Hematopoietic multipotent progenitor cell (in vitro differentiated cells): ENCODE data around the gene ACSS2. TPM values are rescaled to one million over a fixed set of nuclear protein-coding genes. Genes with fewer than 3 reads are reported as not detected.

Experiments
- DNase-seq, 3 donors: peaks; one replicate each; pipeline ENCODE4 v3.0.0-alpha.2; 2011 to 2015; ENCODE audit warnings: low read depth in 2 of 3, low spot score in 2 of 3
- total RNA-seq: library from RNA; depleted of rRNA; stranded (reverse); fragments of >200 nt; gene quantifications from one replicate; pipeline ENCODE4 v1.2.3, GENCODE V29; 2012

ACSS2 gene
- total RNA-seq, 1 donor = 50.1 TPM

DNA sequence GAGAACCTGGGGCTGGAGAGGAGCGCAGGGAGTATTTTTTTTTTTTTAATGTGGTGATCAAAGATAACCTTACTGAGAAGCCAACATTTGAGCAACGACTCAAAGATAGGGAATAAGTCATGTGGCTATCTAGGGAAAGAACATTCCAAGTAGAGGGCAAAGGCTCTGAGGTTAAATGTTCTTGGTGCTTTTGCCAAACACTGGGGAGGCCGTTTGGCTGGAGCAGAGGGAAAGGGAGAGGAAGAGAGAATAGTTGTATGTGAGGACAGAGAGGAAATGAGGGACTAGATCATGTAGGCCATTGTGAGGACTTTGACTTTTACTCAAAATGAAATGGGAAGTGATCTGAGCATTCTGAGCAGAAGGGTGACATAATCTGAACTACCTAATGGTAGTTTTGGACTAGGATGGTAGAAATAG is 27.8 kb downstream of the ACSS2 start:
- no peak for DNase-seq

DNA sequence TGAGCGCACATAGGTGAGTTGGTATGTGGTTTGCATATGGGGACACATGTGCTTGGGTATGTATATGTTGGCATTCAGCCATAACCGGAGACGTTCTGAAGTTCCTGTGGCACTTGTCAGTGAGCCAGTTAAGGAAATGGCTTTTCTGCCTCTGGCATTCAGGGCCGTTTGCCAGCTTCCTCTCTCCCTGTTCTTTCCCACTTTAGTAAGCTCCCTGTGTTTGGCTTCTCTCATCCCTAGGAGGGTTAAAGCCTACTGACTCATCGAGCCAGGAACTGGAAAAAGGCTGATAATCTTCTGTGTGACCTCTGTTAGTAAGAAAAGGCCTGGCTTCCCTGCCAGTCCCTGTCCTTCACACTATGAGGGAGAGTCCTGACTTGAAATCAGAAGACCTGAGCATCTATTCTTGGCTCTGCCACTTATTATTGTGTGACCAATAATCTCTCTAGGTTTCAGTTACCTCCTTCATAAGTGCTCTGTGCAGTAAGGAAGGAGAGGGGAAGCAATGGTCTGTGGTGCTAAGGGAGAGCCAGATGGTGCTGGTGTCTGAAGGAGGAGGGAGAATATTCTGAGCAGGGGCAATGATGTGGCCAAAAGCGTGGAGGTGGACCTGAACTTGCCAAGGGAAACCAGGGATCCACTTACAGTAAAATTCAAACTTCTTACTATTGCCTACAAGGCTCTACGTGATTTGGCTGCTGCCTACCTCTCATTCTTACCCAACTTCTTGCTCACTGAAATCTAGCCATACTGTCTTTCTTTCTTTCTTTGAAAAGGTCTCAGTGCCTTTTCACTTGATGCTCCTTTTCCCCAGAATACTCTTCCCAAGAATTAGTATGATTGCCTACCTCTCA is 31.4 kb downstream of the ACSS2 start:
- DNase-seq = peak in 2 of 3 donors; percentile 10 to 41

DNA sequence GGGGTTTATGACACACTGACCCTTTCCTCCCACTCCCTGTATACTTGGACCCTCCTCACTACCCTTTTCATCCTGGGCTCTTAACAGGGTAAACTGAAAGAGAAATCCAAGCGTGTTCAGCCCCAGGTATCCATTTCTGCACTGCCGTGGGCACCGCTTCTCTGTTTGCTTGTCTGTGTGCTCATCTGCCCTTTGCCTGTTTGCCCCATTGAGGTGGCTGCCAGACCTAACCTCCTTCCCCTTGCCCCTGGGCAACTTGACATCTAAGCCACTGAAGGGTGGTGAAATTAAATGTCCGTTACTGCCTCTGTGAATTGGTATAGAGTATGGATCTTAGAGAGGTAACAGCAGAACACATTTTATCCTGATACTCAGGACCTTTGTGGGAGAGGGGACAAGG is 38.7 kb downstream of the ACSS2 start:
- DNase-seq = no peak

DNA sequence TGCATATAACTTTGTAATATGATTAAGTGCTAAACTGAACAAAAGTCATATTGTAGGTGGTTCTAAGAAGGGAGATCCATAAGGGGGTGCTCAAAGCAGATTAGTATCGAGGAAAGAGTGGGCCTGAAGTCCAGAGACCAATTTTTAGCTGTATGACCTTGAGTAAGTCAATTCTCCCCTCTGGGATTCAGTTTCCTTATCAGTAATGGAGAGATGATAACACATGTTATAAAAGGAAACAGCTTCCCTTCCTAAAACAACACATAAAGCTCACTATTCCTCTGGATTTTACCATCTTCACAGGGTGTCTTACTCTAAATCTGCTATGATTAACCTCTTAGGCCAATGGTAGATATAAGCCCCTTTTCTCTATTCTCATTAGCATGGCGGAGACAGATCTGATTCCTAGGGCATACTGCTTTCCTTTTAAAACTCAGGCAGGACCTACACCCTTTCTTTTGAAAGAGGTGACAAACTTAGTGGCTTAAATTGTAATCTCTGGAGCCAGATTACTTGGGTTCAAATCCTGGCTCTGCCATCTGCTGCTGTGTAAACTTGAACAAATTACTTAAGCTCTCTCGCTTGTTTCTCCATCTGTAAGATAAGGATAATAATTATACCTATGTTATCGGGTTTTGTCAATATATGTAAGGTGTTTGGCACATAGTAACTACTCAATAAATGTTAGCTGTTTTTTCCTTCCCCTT is 39.5 kb downstream of the ACSS2 start:
- DNase-seq = no peak

- no peak for DNase-seq
These were observed 40.5 kb downstream of the ACSS2 start for GRCh38 chr20:34916774-34917354.

DNA sequence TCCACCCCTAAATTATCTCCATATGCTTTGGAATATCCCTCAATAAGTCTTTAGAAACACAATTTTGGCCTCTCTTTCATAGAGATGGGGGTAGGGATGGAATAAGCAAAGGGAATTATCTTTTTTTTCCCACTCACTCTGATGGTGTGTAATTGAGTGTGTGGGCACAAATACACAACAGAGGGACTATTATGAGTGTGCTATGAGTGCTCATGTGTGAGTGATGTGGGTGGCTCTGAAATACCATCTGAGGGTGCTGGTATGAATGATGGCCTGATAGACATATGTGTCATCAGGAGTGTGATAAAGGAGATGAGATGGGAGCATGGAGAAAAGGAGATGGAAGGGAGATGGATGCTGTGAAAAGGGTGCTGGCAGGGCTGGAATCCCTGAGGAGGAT is 43.6 kb downstream of the ACSS2 start:
- no peak for DNase-seq

DNA sequence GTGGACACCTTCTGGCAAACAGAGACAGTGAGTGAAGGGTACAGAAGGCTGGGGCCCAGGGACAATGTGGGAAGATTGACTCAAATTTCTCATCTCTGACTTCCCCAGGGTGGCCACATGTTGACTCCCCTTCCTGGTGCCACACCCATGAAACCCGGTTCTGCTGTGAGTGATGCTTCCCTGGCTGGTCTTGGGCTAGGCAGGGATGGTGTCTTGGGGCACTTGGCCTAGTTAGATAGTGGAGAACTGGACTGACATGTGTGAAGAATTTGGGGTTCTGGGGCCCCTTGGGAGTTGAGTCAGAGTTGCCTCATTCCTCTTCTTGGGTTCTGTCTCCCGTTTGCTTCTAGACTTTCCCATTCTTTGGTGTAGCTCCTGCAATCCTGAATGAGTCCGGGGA is 45.0 kb downstream of the ACSS2 start:
- DNase-seq = no peak

DNA sequence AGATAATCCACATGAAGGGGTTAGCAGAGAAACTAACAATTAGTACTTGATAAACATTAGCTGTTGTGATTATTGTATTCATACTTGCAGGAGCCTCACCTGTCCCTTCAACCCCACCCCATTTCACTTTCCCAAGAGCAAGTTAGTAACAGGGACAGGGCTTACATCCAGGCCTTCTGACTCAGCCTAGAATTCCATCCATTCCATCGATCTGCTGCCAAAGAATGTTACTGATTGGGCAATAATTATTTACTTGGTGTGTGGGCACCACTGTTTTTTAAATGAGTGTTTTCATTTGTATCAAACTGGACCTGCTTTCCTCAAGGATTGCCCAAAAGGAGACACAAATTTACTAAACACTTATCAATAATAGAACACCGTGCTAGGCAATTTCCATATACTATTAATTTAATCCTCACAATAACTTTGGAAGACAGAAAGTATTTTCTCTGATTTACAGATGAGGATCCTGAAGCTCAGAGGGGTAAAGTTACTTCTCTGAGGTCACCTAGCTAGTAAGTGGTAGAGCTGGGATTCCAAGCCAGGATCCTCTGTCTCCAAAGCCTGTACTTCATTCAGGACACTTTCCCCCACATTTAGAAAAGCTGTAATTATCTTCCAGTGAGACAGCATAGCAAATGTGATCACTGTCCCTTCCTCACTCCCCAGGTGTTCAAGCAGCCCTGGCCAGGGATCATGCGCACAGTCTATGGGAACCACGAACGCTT is 46.4 kb downstream of the ACSS2 start:
- DNase-seq = no peak

DNA sequence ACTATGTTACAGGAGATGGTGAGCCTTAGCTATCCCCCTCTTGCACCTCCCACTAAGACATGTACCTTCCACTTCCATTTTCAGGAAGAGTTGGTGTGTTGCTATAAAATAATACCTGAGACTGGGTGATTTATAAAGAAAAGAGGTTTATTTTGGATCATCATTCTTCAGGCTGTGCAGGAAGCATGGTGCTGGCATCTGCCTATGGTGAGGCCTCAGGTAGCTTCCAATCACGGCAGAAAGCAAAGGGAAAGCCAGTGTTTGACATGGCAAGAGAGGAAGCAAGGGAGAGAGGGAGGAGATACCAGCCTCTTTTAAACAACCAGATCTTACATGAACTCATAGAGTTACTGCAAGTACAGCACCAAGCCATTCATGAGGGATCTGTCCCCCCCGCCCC is 47.0 kb downstream of the ACSS2 start:
- no peak for DNase-seq

GRCh38 chr20:34925341-34925740 is 48.9 kb downstream of the ACSS2 start:
- DNase-seq = no peak

- no peak for DNase-seq
These were observed 49.6 kb downstream of the ACSS2 start for GRCh38 chr20:34925981-34926380.

DNA sequence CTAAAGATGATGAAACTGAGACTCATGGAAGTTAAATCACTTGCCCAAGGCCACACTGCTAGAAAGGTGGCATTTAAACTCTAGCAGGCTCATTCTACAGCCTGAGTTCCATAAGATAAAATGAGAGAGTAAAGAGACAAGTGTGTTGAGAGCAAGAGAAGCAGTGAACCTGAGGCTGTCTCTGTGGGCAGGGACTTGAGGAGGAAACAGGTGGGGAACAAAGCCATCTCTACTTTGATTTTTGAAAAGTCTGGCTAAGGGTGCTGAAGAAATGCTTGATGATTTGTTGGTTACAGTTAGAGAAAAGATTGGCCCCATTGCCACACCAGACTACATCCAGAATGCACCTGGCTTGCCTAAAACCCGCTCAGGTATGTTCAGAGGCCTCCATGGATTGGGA is 50.2 kb downstream of the ACSS2 start:
- no peak for DNase-seq

GRCh38 chr20:34927736-34928135 is 51.3 kb downstream of the ACSS2 start:
- DNase-seq = no peak

DNA sequence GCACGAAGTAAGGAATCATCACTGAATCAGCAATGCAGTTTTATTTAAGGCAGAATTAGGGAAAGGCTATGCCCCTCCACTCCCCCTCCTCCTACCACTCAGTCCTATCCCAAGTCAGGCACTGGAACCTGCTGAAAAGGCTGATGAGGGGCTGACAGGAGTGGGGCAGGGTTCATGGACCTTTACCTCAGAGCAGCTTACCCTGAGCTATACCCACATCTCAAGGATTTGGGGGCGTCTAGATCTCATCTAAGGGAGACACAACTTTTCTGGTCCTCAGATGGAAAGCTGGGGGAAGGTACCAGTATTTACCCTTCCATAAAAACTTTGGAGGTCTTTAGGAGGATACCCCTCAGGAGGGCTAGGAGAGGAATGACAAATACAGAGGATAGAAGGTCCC is 52.0 kb downstream of the ACSS2 start:
- DNase-seq = no peak

DNA sequence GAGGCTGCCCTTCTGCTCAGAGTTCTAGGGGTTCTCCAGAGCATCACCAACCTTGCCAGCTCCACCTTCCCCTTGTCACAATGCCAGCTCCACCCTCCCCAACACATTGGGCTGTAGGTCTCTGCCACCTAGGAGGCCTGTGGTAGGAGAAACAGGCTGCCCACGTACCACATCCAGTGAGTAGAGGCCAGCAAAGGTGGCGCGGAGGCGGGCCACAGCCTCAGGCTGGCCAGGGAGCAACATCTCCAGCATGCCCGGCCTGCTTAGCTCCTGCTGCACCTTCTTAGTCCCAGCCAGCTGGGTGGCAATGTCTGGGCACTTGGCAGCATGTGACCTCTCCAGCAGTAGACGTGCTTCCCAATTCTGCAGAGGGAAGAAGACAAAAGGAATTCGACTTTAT is 55.4 kb downstream of the ACSS2 start:
- no peak for DNase-seq

GRCh38 chr20:34938466-34939163 is 62.2 kb downstream of the ACSS2 start:
- DNase-seq = peak in 2 of 3 donors; percentile 71 to 90

DNA sequence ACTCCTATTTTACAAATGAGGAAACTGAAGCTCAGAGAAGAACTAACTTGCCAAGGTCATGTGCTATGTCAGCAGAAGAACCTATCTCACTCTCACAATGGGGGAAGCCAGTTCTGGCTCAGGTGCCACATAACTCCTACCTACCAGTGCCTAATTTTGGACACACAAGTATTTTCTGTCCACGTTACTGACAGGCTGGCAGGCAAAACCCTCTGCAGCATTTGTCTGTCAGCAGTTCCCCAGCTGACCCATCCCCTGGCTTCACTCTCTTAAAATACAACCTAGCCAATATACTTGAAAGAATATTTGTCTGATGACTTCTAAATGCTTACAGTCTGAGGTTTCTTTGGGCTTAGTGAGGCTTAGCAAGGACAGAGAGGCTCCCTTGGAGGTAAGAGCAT is 63.7 kb downstream of the ACSS2 start:
- no peak for DNase-seq

DNA sequence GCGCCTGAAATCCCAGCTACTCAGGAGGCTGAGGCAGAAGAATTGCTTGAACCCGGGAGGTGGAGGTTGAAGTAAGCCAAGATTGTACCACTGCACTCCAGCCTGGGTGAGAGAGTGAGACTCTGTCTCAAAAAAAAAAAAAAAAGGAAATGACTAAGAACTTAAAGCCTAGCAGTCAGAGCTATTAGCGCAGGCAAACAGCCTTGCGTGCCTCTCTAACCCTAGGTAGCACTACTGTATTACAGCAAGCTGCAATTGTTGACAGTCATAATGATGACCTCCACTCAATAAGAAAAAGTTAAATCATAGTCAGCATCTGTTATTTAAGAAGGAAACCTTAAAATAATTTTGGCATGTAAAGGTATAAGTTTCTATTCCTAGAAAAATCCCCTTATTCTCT is 64.8 kb downstream of the ACSS2 start:
- peak in 1 of 3 donors; percentile 38 for DNase-seq

- no peak for DNase-seq
These were observed 65.9 kb downstream of the ACSS2 start for GRCh38 chr20:34942301-34942700.

DNA sequence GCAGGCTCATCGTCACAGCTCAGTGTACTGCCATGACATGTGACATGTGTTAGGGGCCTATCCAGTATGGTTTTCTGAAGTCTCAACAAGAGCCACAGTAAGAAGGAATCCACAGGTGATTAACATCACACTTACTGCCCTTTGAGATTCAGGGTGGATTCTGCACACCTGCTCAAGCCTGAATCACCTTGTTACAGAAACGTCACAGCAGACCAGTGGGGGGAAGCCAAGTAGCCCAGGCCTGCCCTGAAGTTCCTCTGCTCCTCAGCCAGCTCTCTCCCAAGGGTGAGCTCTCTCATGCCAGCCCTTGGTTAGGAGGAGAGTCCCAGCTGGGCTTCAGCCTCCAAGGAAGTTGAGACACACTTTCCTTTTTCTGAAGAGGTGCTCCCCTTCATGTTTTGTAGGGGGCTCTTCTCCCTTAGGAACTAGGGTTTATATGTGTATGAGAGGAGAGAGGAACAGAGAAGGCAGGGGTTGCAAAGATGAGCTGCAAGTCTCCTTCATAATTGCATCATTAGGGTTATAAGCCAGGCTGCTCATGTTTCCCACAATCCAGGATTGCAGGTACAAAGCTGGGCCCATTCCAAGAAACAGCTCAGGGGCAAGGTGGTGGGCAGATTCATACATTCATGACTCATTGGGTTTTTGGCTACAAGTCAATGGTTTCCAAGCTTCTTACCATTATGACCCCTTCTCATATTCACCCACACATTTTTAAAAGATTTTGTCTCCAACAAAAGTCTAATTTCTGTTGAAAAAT is 67.6 kb downstream of the ACSS2 start:
- no peak for DNase-seq
